Aorta (tissue), 5 donors: Measurements from ENCODE around the gene CLCN4. TPM values are rescaled to one million over a fixed set of nuclear protein-coding genes. Genes with fewer than 3 reads are reported as not detected.
A peak's percentile ranks its signal among the peaks of the same experiment; 100 is the strongest.

Source experiments
- ATAC-seq: fragments of 200-7000 bp; cut with Tn5 transposase; one replicate; pipeline ENCODE4 v1.9.1; 2022; ENCODE audit warnings: moderate library complexity; ENCODE audit not compliant: low FRiP score
- DNase-seq, 2 donors: peaks; one replicate each; pipeline ENCODE4 v3.0.0-alpha.2; 2020
- H3K27ac ChIP-seq, 2 donors: one replicate each; pipeline ENCODE4 v1.5.1; 2013; ENCODE audit warnings: low read length in 2 of 2, mild to moderate bottlenecking in 2 of 2, moderate library complexity in 2 of 2, control low read depth in 1 of 2, inconsistent platforms in 1 of 2, low read depth in 1 of 2
- H3K27me3 ChIP-seq, 2 donors: one replicate each; pipeline ENCODE4 v1.6.1; 2013; ENCODE audit warnings: control low read depth in 1 of 2, low read length in 1 of 2, mild to moderate bottlenecking in 1 of 2, moderate library complexity in 1 of 2; ENCODE audit not compliant: insufficient read depth in 2 of 2, control insufficient read depth in 1 of 2
- H3K36me3 ChIP-seq, 2 donors: one replicate each; pipeline ENCODE4 v1.6.1; 2013; ENCODE audit warnings: control low read depth in 1 of 2, low read length in 1 of 2, mild to moderate bottlenecking in 1 of 2; ENCODE audit not compliant: insufficient read depth in 2 of 2, control insufficient read depth in 1 of 2
- H3K4me1 ChIP-seq, 2 donors: one replicate each; pipeline ENCODE4 v1.6.1; 2013; ENCODE audit warnings: low read length in 2 of 2, control low read depth in 1 of 2, mild to moderate bottlenecking in 1 of 2, moderate library complexity in 1 of 2; ENCODE audit not compliant: insufficient read depth in 2 of 2, control insufficient read depth in 1 of 2
- H3K4me3 ChIP-seq, 2 donors: one replicate each; pipeline ENCODE4 v1.5.1; 2013; ENCODE audit warnings: low read length in 2 of 2, control low read depth in 1 of 2, mild to moderate bottlenecking in 1 of 2
- H3K9me3 ChIP-seq: one replicate; pipeline ENCODE4 v1.6.1; 2013; ENCODE audit warnings: mild to moderate bottlenecking, low read length; ENCODE audit not compliant: control insufficient read depth
- WGBS, 2 donors: extraction: QIAGEN DNeasy Blood & Tissue Kit; methylation state at CpG; one replicate each; pipeline ENCODE4 v1.1.7; 2013; 5-methylcytosine and 5-hydroxymethylcytosine counted together
- intact Hi-C, 2 donors: fragments of 100-400 bp; cut with DNase I; formaldehyde crosslinking; loops; one replicate each; pipeline versions ENCODE4 v1.14.2 to v1.15.0; 2022
- polyA plus RNA-seq, 2 donors: library from polyadenylated mRNA; stranded (reverse); fragments of 200-250 nt; gene quantifications; one replicate each; pipeline ENCODE4 v1.2.3, GENCODE V29; 2013
- total RNA-seq, 2 donors: library from RNA; stranded (reverse); fragmentation: NEBNext Ultra II Directional; extraction: Animal tissue kit (Norgen Biotek cat#: 25700); gene quantifications; one replicate each; pipeline ENCODE4 v1.2.1, GENCODE V29; 2021
- donor health status: healthy with polysubstance abuse.
- donor health status: Bipolar disorder and iron deficiency.
- donor health status: DM: no; HTN: no; CAD: no.
- donor health status: DM: no; HTN: no; CAD: no.
- donor health status: DM: yes; HTN: yes; CAD: no.

The CLCN4 gene
- total and polyA plus RNA-seq, 4 donors, result 0.67 to 8.6 (median 2.3) TPM

GRCh38 chrX:10175319-10175871 lies 18.6 kb downstream of the CLCN4 start:
- 43 to 44% methylated on average over 8 of the region's 8 CpGs for WGBS, 2 donors
- H3K4me1 ChIP-seq, result peaks cover 0 to 2% of the 10 kb centered on the region in 2 donors
- no peak overlapping the region for H3K27ac ChIP-seq
- no peak overlapping the region for H3K4me3 ChIP-seq
- ATAC-seq (peak; percentile 15), DNase-seq (no peak)
- no peaks in the 10 kb centered on the region for H3K27me3 ChIP-seq
- intact Hi-C loops, result no loop called here
- no peaks in the 10 kb centered on the region for H3K36me3 ChIP-seq
- H3K9me3 ChIP-seq, result no peaks in the 10 kb centered on the region

DNA sequence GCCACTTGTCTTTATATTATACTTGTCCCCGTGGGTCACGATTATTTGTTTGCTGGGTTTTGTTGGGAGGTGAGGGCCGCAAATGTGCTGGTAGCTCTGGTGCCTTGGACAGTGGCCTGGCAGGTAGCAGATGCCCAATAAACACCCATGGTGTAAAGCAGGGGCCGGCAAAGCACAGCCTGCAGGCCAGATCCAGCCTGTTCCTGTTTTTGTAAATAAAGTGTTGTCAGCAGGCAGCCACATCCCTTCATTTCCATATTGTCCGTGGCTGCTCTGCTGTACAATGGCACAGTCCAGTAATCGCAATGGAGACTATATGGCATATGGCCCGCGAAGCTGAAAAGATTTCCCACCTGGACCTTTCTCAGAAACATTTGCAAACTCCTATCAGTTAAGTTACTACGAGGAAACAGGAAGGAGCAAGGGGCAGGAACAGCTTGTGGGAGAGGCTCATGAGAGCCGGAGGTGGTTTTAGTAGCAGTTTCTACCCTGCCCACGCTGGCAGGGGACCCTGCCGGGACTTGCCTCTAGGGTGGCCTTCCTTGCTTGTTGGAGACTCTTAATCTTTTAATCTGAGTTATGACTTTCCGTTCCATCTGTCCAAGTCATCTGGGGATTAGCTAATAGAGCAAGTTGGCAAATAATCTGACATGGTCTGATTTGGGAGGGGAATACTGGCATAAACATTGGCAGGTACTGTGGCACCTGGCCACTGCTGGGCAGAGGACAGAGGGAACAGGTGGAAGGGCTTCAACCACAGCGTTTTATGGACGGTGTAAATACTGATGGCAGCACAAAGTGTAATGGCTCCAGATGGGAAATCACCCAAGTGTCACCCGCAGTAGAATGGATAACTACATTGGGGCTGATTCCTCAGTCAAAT lies 19.6 kb downstream of the CLCN4 start:
- 76 to 83% methylated on average over 16 of the region's 16 CpGs for WGBS, 2 donors
- no peak for ATAC-seq
- Histone ChIP-seq H3K9me3 (no peaks in the 10 kb centered on the region), H3K4me3 (no peak overlapping the region), H3K4me1 (peaks cover 0 to 2% of the 10 kb centered on the region in 2 donors), H3K36me3 (no peaks in the 10 kb centered on the region), H3K27ac (no peak overlapping the region), H3K27me3 (no peaks in the 10 kb centered on the region)
- DNase-seq, result no peak
- intact Hi-C loops, result no loop called here

GRCh38 chrX:10177004-10177396 lies 20.2 kb downstream of the CLCN4 start:
- intact Hi-C loops, result no loop called here
- no peak for DNase-seq
- H3K27me3 ChIP-seq, result no peaks in the 10 kb centered on the region
- H3K27ac ChIP-seq, result no peak overlapping the region
- no peak for ATAC-seq
- H3K9me3 ChIP-seq, result no peaks in the 10 kb centered on the region
- H3K4me1 ChIP-seq, result peaks cover 0 to 2% of the 10 kb centered on the region in 2 donors
- whole genome bisulfite sequencing, 2 donors, result 81 to 94% methylated on average over 7 of the region's 7 CpGs
- no peaks in the 10 kb centered on the region for H3K36me3 ChIP-seq
- no peak overlapping the region for H3K4me3 ChIP-seq

DNA sequence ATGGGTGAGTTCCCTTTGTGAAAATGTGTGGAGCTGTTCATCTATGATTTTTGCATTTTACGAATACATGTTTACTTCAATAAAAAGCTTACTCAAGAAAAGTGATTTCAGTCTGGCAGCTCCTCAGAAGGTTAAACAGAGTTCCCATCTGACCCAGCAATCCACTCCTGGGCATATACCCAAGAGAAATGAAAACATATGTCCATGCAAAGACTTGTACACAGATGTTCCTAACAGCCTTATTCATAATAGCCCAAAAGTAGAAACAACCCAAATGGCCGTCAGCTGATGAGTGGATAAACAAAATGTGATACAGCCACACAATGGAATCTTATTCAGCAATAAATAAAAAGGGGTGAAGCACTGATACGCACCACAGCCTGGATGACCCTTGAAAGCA lies 20.8 kb downstream of the CLCN4 start:
- DNase-seq (no peak), ATAC-seq (no peak)
- Histone ChIP-seq H3K4me3 (no peak overlapping the region), H3K36me3 (no peaks in the 10 kb centered on the region), H3K27ac (no peak overlapping the region), H3K4me1 (peaks cover 0 to 2% of the 10 kb centered on the region in 2 donors), H3K27me3 (no peaks in the 10 kb centered on the region), H3K9me3 (no peaks in the 10 kb centered on the region)
- intact Hi-C loops, result no loop called here
- WGBS, 2 donors, result 25 to 33% methylated on average over 3 of the region's 3 CpGs

- no peaks in the 10 kb centered on the region for H3K36me3 ChIP-seq
- DNase-seq, result no peak
- no peak overlapping the region for H3K4me3 ChIP-seq
- H3K9me3 ChIP-seq, result no peaks in the 10 kb centered on the region
- ATAC-seq, result no peak
- WGBS, 2 donors, result 63 to 96% methylated on average over 5 of the region's 5 CpGs
- intact Hi-C loops, result no loop called here
- no peak overlapping the region for H3K27ac ChIP-seq
- no peaks in the 10 kb centered on the region for H3K27me3 ChIP-seq
- H3K4me1 ChIP-seq, result peaks cover 0 to 2% of the 10 kb centered on the region in 2 donors
Measured at GRCh38 chrX:10178866-10179463, 22.2 kb downstream of the CLCN4 start.

GRCh38 chrX:10183760-10184159 lies 27.0 kb downstream of the CLCN4 start:
- no peaks in the 10 kb centered on the region for H3K36me3 ChIP-seq
- WGBS, 2 donors, result 65 to 69% methylated on average over 3 of the region's 3 CpGs
- DNase-seq (no peak), ATAC-seq (no peak)
- no peaks in the 10 kb centered on the region for H3K27me3 ChIP-seq
- no peaks in the 10 kb centered on the region for H3K4me1 ChIP-seq
- intact Hi-C loops, result loop anchor here in 1 of 2 donors (10.0 kb wide), 1 partner anchor 1341 kb away; no protein-coding TSS in a partner anchor
- H3K9me3 ChIP-seq, result no peaks in the 10 kb centered on the region
- no peak overlapping the region for H3K27ac ChIP-seq
- no peak overlapping the region for H3K4me3 ChIP-seq

GRCh38 chrX:10184411-10184810 lies 27.6 kb downstream of the CLCN4 start:
- Histone ChIP-seq H3K27me3 (no peaks in the 10 kb centered on the region), H3K27ac (no peak overlapping the region), H3K4me1 (no peaks in the 10 kb centered on the region), H3K4me3 (no peak overlapping the region), H3K9me3 (no peaks in the 10 kb centered on the region), H3K36me3 (no peaks in the 10 kb centered on the region)
- no peak for DNase-seq
- WGBS, 2 donors, result 77 to 90% methylated on average over 2 of the region's 2 CpGs
- no peak for ATAC-seq
- intact Hi-C loops, result loop anchor here in 1 of 2 donors (10.0 kb wide), 1 partner anchor 1340 kb away; no protein-coding TSS in a partner anchor

DNA sequence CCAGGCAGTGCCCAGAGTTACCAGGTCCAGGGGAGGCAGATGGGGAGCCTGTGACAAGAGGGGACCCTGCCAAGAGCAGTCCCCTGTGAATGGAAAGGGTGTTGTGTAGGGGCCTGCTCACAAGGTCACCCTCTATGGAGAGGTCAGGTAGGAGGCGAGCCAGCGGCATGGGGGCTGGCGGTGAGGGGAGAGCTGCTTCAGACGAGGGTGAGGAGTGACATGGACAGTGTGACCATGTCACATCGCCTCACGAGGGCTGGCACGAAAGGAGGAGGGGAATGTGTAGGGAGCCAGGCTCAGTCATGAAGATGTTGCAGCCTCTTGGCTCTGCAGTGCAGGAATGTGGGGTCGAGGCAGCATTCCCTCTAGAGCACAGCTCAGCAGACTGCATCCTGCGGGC lies 29.6 kb downstream of the CLCN4 start:
- Histone ChIP-seq H3K27ac (no peak overlapping the region), H3K4me1 (no peaks in the 10 kb centered on the region), H3K36me3 (no peaks in the 10 kb centered on the region), H3K4me3 (no peak overlapping the region), H3K9me3 (no peaks in the 10 kb centered on the region), H3K27me3 (no peaks in the 10 kb centered on the region)
- 53 to 70% methylated on average over 9 of the region's 9 CpGs for WGBS, 2 donors
- intact Hi-C loops, result loop anchor here (5.0 to 10.0 kb wide), 2 partner anchors 951 to 1338 kb away; no protein-coding TSS in a partner anchor
- DNase-seq (no peak), ATAC-seq (no peak)
